ENCODE measurements around the gene TYK2.

TYK2 gene

GRCh38 chr19:10309423-10309822 is 70.9 kb downstream of the TYK2 start, which contains the start of gene ZGLP1:
Gene ZGLP1 (minus strand): TSS chr19:10309815.
- no peak for DNase-seq (ENCODE audit: low read depth)

DNA sequence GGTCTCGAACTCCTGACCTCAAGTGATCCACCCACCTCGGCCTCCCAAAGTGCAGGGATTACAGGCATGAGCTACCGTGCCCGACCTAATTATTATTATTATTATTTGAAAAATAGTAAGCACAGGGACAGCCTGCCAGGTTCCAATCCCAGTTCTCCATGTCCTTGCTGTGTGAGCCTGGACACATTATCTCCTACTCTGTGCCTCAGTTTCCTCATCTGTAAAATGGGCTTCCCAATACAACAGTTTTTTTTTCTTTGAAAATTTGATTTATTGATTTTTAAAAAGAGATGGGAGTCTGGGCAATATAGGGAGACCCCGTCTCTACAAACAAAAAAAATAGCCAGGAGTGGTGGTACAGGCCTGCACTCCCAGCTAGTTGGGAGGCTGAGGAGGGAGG is 74.0 kb downstream of the TYK2 start:
- no peak for DNase-seq (ENCODE audit: low read depth)

- no peak for DNase-seq (ENCODE audit: low read depth)
Observed at GRCh38 chr19:10305139-10305806, 75.1 kb downstream of the TYK2 start.
